ENCODE data around the gene MVP. TPM values are rescaled to one million over a fixed set of nuclear protein-coding genes. Genes with fewer than 3 reads are reported as not detected.

The MVP gene
- total RNA-seq, 1 experiment from 2014 or later, result 164 TPM

DNA sequence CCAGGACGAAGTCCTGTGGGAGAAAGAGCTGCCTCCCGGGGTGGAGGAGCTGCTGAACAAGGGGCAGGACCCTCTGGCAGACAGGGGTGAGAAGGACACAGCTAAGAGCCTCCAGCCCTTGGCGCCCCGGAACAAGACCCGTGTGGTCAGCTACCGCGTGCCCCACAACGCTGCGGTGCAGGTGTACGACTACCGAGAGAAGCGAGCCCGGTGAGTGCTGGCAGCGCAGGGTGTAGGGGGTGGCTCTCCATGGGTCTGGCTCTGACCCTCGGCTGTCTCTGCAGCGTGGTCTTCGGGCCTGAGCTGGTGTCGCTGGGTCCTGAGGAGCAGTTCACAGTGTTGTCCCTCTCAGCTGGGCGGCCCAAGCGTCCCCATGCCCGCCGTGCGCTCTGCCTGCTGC lies 21.4 kb downstream of the MVP start:
- CTCF ChIA-PET, result interaction anchor here (0.5 kb wide), 1 partner anchor 13 kb away, joined by 5 read pairs; no protein-coding TSS in a partner anchor
- H3K27ac Mint-ChIP-seq (ENCODE audit: unreplicated experiment), result no peak overlapping the region
- H3K4me1 Mint-ChIP-seq (ENCODE audit: low read depth, unreplicated experiment), result no peaks in the 10 kb centered on the region
- no peaks in the 10 kb centered on the region for H3K27me3 Mint-ChIP-seq (ENCODE audit: unreplicated experiment)
- no peak overlapping the region for H3K4me3 Mint-ChIP-seq (ENCODE audit: low read depth, unreplicated experiment)
- BruUV-seq (replicated peaks), result no TSS peak
- intact Hi-C loops (cut with micrococcal nuclease; ENCODE audit: unreplicated experiment), result no loop called here
- DNase-seq, result no peak
- TF ChIP-seq, protein P1, sequence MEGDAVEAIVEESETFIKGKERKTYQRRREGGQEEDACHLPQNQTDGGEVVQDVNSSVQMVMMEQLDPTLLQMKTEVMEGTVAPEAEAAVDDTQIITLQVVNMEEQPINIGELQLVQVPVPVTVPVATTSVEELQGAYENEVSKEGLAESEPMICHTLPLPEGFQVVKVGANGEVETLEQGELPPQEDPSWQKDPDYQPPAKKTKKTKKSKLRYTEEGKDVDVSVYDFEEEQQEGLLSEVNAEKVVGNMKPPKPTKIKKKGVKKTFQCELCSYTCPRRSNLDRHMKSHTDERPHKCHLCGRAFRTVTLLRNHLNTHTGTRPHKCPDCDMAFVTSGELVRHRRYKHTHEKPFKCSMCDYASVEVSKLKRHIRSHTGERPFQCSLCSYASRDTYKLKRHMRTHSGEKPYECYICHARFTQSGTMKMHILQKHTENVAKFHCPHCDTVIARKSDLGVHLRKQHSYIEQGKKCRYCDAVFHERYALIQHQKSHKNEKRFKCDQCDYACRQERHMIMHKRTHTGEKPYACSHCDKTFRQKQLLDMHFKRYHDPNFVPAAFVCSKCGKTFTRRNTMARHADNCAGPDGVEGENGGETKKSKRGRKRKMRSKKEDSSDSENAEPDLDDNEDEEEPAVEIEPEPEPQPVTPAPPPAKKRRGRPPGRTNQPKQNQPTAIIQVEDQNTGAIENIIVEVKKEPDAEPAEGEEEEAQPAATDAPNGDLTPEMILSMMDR (IDR thresholded peaks at IDR 0.05; ENCODE audit: unreplicated experiment), result no peak
- H3K9me3 Mint-ChIP-seq (ENCODE audit: low read depth, unreplicated experiment), result no peaks in the 10 kb centered on the region
- H3K36me3 Mint-ChIP-seq (ENCODE audit: insufficient read depth, unreplicated experiment), result peaks cover 66% of the 10 kb centered on the region

DNA sequence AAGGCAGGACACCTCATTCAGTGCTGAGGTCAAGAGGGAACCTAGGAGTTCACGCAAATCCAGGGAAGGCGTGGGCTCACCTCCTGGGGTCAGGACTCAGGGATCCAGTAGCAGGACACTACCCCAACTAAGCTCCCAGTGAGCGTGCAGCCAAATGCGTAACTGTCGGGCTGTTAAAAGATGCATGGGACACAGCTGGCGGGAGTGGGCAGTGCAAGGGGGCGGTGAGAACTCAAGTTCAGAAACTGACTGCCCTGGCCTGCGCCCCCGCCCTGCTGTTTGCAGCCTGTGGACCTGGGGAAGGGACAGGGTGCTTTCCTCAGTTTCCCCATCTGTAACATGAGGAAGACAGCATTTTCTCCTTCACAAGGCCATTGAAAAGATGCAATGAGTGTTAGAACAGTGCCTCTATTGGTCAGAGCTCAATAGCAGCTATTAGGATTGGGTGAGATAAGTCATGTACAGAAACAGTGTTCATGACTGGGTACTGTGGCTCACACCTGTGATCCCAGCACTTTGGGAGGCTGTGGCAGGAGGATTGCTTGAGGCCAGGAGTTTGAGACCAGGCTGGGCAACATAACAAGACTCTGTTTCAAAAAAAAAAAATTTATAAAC lies 22.6 kb downstream of the MVP start:
- Mint-ChIP-seq H3K4me3 (ENCODE audit: low read depth, unreplicated experiment) (no peak overlapping the region), H3K36me3 (ENCODE audit: insufficient read depth, unreplicated experiment) (peaks cover 70% of the 10 kb centered on the region), H3K27me3 (ENCODE audit: unreplicated experiment) (no peaks in the 10 kb centered on the region), H3K4me1 (ENCODE audit: low read depth, unreplicated experiment) (no peaks in the 10 kb centered on the region), H3K9me3 (ENCODE audit: low read depth, unreplicated experiment) (no peaks in the 10 kb centered on the region), H3K27ac (ENCODE audit: unreplicated experiment) (no peak overlapping the region)
- CTCF ChIA-PET, result no interaction called here
- TF ChIP-seq, protein P1 (IDR thresholded peaks at IDR 0.05; ENCODE audit: unreplicated experiment), result no peak
- no TSS peak for BruUV-seq (replicated peaks)
- intact Hi-C loops (cut with micrococcal nuclease; ENCODE audit: unreplicated experiment), result no loop called here
- no peak for DNase-seq

DNA sequence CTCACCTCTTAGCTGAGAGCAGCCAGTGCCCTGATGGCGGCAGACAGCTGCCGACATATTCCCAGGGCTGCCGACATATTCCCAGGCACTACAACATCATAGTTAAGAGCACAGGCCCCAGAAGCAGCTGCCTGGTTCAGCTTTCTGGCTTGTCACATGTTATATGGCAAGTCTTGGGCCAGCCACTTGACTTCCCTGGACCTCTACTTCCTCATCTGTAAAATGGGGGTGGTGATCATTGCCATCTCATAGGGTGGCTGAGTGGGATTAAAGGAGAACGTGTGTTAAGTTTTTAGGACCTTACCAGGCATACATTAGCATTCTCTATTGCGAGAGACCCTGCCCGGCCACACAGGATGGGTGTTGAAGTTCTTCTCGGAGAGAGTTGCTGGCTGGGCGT lies 23.7 kb downstream of the MVP start:
- TF ChIP-seq, protein P1 (IDR thresholded peaks at IDR 0.05; ENCODE audit: unreplicated experiment), result no peak
- H3K27me3 Mint-ChIP-seq (ENCODE audit: unreplicated experiment), result no peaks in the 10 kb centered on the region
- H3K4me1 Mint-ChIP-seq (ENCODE audit: low read depth, unreplicated experiment), result no peaks in the 10 kb centered on the region
- H3K4me3 Mint-ChIP-seq (ENCODE audit: low read depth, unreplicated experiment), result no peak overlapping the region
- H3K9me3 Mint-ChIP-seq (ENCODE audit: low read depth, unreplicated experiment), result no peaks in the 10 kb centered on the region
- intact Hi-C loops (cut with micrococcal nuclease; ENCODE audit: unreplicated experiment), result no loop called here
- peaks cover 72% of the 10 kb centered on the region for H3K36me3 Mint-ChIP-seq (ENCODE audit: insufficient read depth, unreplicated experiment)
- H3K27ac Mint-ChIP-seq (ENCODE audit: unreplicated experiment), result no peak overlapping the region
- CTCF ChIA-PET, result no interaction called here
- BruUV-seq (replicated peaks), result no TSS peak
- no peak for DNase-seq

DNA sequence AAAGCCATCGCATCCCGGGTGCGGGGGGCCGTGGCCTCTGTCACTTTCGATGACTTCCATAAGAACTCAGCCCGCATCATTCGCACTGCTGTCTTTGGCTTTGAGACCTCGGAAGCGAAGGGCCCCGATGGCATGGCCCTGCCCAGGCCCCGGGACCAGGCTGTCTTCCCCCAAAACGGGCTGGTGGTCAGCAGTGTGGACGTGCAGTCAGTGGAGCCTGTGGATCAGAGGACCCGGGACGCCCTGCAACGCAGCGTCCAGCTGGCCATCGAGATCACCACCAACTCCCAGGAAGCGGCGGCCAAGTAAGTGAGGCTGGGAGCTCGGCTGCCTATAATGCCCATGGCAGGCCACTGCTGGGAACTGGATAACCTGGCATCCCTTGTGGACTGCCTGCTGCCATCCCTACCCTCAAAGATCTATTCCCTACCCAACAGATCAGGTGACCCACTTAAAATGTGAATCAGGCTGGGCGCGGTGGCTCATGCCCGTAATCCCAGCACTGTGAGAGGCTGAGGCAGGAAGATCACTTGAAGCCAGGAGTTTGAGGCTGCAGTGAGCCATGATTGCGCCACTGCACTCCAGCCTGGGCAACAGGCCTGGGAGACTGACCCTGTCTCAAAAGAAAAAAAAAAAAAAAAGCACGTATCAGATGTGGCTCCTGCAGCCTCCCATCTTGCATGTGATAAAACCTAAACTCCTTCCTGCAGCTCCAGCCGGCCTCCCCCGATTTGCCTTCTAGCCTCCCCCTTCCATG lies 24.5 kb downstream of the MVP start:
- Mint-ChIP-seq H3K27ac (ENCODE audit: unreplicated experiment) (no peak overlapping the region), H3K4me1 (ENCODE audit: low read depth, unreplicated experiment) (no peaks in the 10 kb centered on the region), H3K4me3 (ENCODE audit: low read depth, unreplicated experiment) (no peak overlapping the region), H3K9me3 (ENCODE audit: low read depth, unreplicated experiment) (no peaks in the 10 kb centered on the region), H3K36me3 (ENCODE audit: insufficient read depth, unreplicated experiment) (peaks cover 64% of the 10 kb centered on the region), H3K27me3 (ENCODE audit: unreplicated experiment) (no peaks in the 10 kb centered on the region)
- TF ChIP-seq, protein P1 (IDR thresholded peaks at IDR 0.05; ENCODE audit: unreplicated experiment), result no peak
- intact Hi-C loops (cut with micrococcal nuclease; ENCODE audit: unreplicated experiment), result no loop called here
- BruUV-seq (replicated peaks), result no TSS peak
- CTCF ChIA-PET, result interaction anchor here (0.6 to 0.7 kb wide), 2 partner anchors 9 to 509 kb away, joined by 3 to 4 read pairs; no protein-coding TSS in a partner anchor
- no peak for DNase-seq
